H9 (cell line): ENCODE data around the gene GRIK3. TPM values are rescaled to one million over a fixed set of nuclear protein-coding genes. Genes with fewer than 3 reads are reported as not detected.

Source experiments
- DNase-seq: peaks from one replicate; pipeline ENCODE4 v3.0.0-alpha.2; 2017
- H2AFZ ChIP-seq: one replicate; pipeline ENCODE4 v1.6.1; 2013; ENCODE audit warnings: mild to moderate bottlenecking, low read length, control low read depth, moderate library complexity
- H2AK5ac ChIP-seq: 2 replicates; pipeline ENCODE4 v1.6.1; 2013; ENCODE audit warnings: low read length, control low read depth, mixed read lengths; ENCODE audit not compliant: insufficient read length
- H2BK120ac ChIP-seq: one replicate; pipeline ENCODE4 v1.6.1; 2013; ENCODE audit warnings: low read depth, mild to moderate bottlenecking, low read length, control low read depth, inconsistent platforms; ENCODE audit not compliant: poor library complexity, severe bottlenecking
- H2BK12ac ChIP-seq: 2 replicates; pipeline ENCODE4 v1.6.1; 2013; ENCODE audit warnings: low read length, control low read depth, mixed read lengths, low read depth; ENCODE audit not compliant: insufficient read length
- H2BK15ac ChIP-seq: 2 replicates; pipeline ENCODE4 v1.6.1; 2013; ENCODE audit warnings: low read depth, low read length, control low read depth
- H2BK20ac ChIP-seq: one replicate; pipeline ENCODE4 v1.6.1; 2013; ENCODE audit warnings: low read depth, mild to moderate bottlenecking, low read length, control low read depth, inconsistent platforms; ENCODE audit not compliant: poor library complexity, severe bottlenecking
- H2BK5ac ChIP-seq: 2 replicates; pipeline ENCODE4 v1.6.1; 2013; ENCODE audit warnings: low read length, control low read depth, mixed read lengths; ENCODE audit not compliant: insufficient read length
- H3K14ac ChIP-seq: 2 replicates; pipeline ENCODE4 v1.6.1; 2013; ENCODE audit warnings: low read length, control low read depth; ENCODE audit not compliant: insufficient read depth
- H3K18ac ChIP-seq: 2 replicates; pipeline ENCODE4 v1.6.1; 2013; ENCODE audit warnings: low read depth, mild to moderate bottlenecking, mixed read lengths, low read length, control low read depth; ENCODE audit not compliant: insufficient read length
- H3K23ac ChIP-seq: 2 replicates; pipeline ENCODE4 v1.6.1; 2013; ENCODE audit warnings: low read length, control low read depth, mixed read lengths, low read depth; ENCODE audit not compliant: insufficient read length
- H3K23me2 ChIP-seq: 2 replicates; pipeline ENCODE4 v1.6.1; 2013; ENCODE audit warnings: low read depth, mild to moderate bottlenecking, mixed read lengths, low read length, control low read depth; ENCODE audit not compliant: insufficient read length, poor library complexity, severe bottlenecking
- H3K27ac ChIP-seq: 2 replicates; pipeline ENCODE4 v1.5.1; 2013; ENCODE audit warnings: low read length, control low read depth, mixed read lengths, low read depth; ENCODE audit not compliant: insufficient read length
- H3K27me3 ChIP-seq: 2 replicates; pipeline ENCODE4 v1.6.1; 2013; ENCODE audit warnings: low read length, control low read depth, inconsistent platforms; ENCODE audit not compliant: insufficient read depth
- H3K4ac ChIP-seq: 2 replicates; pipeline ENCODE4 v1.6.1; 2013; ENCODE audit warnings: low read depth, mild to moderate bottlenecking, control low read depth, inconsistent platforms, low read length, moderate library complexity
- H3K4me1 ChIP-seq: 2 replicates; pipeline ENCODE4 v1.6.1; 2013; ENCODE audit warnings: low read length, control low read depth, inconsistent platforms; ENCODE audit not compliant: insufficient read depth
- H3K4me2 ChIP-seq: 2 replicates; pipeline ENCODE4 v1.6.1; 2013; ENCODE audit warnings: low read length, control low read depth, mixed read lengths; ENCODE audit not compliant: insufficient read length, insufficient read depth
- H3K56ac ChIP-seq: 2 replicates; pipeline ENCODE4 v1.6.1; 2013; ENCODE audit warnings: low read depth, mild to moderate bottlenecking, mixed read lengths, low read length, control low read depth; ENCODE audit not compliant: insufficient read length
- H3K79me1 ChIP-seq: 2 replicates; pipeline ENCODE4 v1.6.1; 2013; ENCODE audit warnings: low read depth, mild to moderate bottlenecking, moderate library complexity, low read length, control low read depth, inconsistent platforms; ENCODE audit not compliant: insufficient read depth, poor library complexity, severe bottlenecking
- H3K79me2 ChIP-seq: 2 replicates; pipeline ENCODE4 v1.6.1; 2013; ENCODE audit warnings: low read length, control low read depth, inconsistent platforms; ENCODE audit not compliant: insufficient read depth
- H3K9ac ChIP-seq: 2 replicates; pipeline ENCODE4 v1.6.1; 2013; ENCODE audit warnings: low read length, control low read depth, mixed read lengths; ENCODE audit not compliant: insufficient read length; ENCODE audit errors: extremely low read depth
- H3K9me3 ChIP-seq: one replicate; pipeline ENCODE4 v1.6.1; 2013; ENCODE audit warnings: low read depth, low read length, inconsistent platforms; ENCODE audit not compliant: control insufficient read depth
- H3T11ph ChIP-seq: one replicate; pipeline ENCODE4 v1.6.1; 2013; ENCODE audit warnings: mild to moderate bottlenecking, low read length, control low read depth, inconsistent platforms
- H4K20me1 ChIP-seq: one replicate; pipeline ENCODE4 v1.6.1; 2013; ENCODE audit not compliant: control insufficient read depth, insufficient read length, insufficient read depth
- H4K5ac ChIP-seq: 2 replicates; pipeline ENCODE4 v1.6.1; 2013; ENCODE audit warnings: low read depth, mild to moderate bottlenecking, mixed read lengths, low read length, control low read depth; ENCODE audit not compliant: insufficient read length
- H4K8ac ChIP-seq: replicated peaks from 2 replicates; pipeline ENCODE4 v1.6.1; 2013; ENCODE audit warnings: low read length, control low read depth, mixed read lengths, low read depth; ENCODE audit not compliant: insufficient read length
- H4K91ac ChIP-seq: 2 replicates; pipeline ENCODE4 v1.6.1; 2013; ENCODE audit warnings: low read depth, mild to moderate bottlenecking, moderate library complexity, mixed read lengths, low read length, control low read depth; ENCODE audit not compliant: insufficient read length
- H3K27ac Mint-ChIP-seq, 3 experiments: 2 replicates in 2 of 3; 3 replicates in 1 of 3; pipeline ENCODE4 v1.8.0; 2020 to 2021; ENCODE audit warnings: mixed read lengths in 3 of 3, mild to moderate bottlenecking in 1 of 3, moderate library complexity in 1 of 3
- H3K27me3 Mint-ChIP-seq: 2 replicates; pipeline ENCODE4 v1.8.0; 2021; ENCODE audit warnings: low read depth, mild to moderate bottlenecking, moderate library complexity, mixed read lengths
- H3K36me3 Mint-ChIP-seq, 3 experiments: 2 replicates in 2 of 3; 3 replicates in 1 of 3; pipeline ENCODE4 v1.8.0; 2020 to 2021; ENCODE audit warnings: low read depth in 3 of 3, mixed read lengths in 3 of 3; ENCODE audit not compliant: insufficient read depth in 1 of 3
- H3K4me1 Mint-ChIP-seq, 2 experiments: 2 replicates each; pipeline ENCODE4 v1.8.0; 2020; ENCODE audit warnings: mixed read lengths in 2 of 2
- H3K4me3 Mint-ChIP-seq, 2 experiments: 2 replicates in 1 of 2; 3 replicates in 1 of 2; pipeline ENCODE4 v1.8.0; 2020 to 2021; ENCODE audit warnings: mild to moderate bottlenecking in 2 of 2, mixed read lengths in 2 of 2, moderate library complexity in 1 of 2
- H3K9me3 Mint-ChIP-seq, 2 experiments: 2 replicates in 1 of 2; 3 replicates in 1 of 2; pipeline ENCODE4 v1.8.0; 2020; ENCODE audit warnings: mild to moderate bottlenecking in 2 of 2, mixed read lengths in 2 of 2, moderate library complexity in 1 of 2
- CTCF ChIP-seq: fragments of 200-600 bp; sonication (generic); conservative IDR thresholded peaks from 3 replicates; pipeline ENCODE4 v1.8.0; 2021; ENCODE audit warnings: antibody characterized with exemption, mild to moderate bottlenecking
- WGBS: extraction: QIAGEN DNeasy Blood & Tissue Kit; methylation state at CpG from one replicate; pipeline ENCODE4 v1.1.7; 2013; ENCODE audit warnings: missing lambda C conversion rate, low lambda C conversion rate, mixed read lengths; ENCODE audit not compliant: insufficient read length; ENCODE audit errors: extremely low coverage; 5-methylcytosine and 5-hydroxymethylcytosine counted together
- total RNA-seq: library from RNA; stranded (reverse); gene quantifications from 2 replicates; pipeline ENCODE4 v1.2.1, GENCODE V29; 2021

Gene GRIK3
- total RNA-seq, 1 experiment from 2014 or later = 1.7 TPM

GRCh38 chr1:36977731-36978406, 56.4 kb downstream of the GRIK3 start:
- Histone ChIP-seq H3K9ac (no peak overlapping the region), H3K18ac (no peak overlapping the region)
- no peak overlapping the region for H3K27ac Mint-ChIP-seq

More at GRCh38 chr1:36977731-36978406, 56.4 kb downstream of the GRIK3 start:
- Histone ChIP-seq H4K8ac (no peak overlapping the region), H2BK5ac (no peak overlapping the region), H2BK12ac (no peak overlapping the region), H3K14ac (no peak overlapping the region), H3K79me2 (no peaks in the 10 kb centered on the region), H3K79me1 (no peaks in the 10 kb centered on the region), H3K27ac (no peak overlapping the region), H3K23me2 (no peaks in the 10 kb centered on the region), H3K56ac (no peak overlapping the region), H4K91ac (no peak overlapping the region), H3K9me3 (no peaks in the 10 kb centered on the region), H3T11ph (no peak overlapping the region), H3K27me3 (no peaks in the 10 kb centered on the region), H2BK20ac (no peak overlapping the region), H3K23ac (no peak overlapping the region), H3K4ac (no peak overlapping the region), H3K4me1 (no peaks in the 10 kb centered on the region), H4K20me1 (no peaks in the 10 kb centered on the region), H2BK120ac (no peak overlapping the region), H2BK15ac (no peak overlapping the region), H4K5ac (no peak overlapping the region), H2AK5ac (no peak overlapping the region), H3K4me2 (no peak overlapping the region), H2AFZ (no peak overlapping the region)
- H3K4me1 Mint-ChIP-seq = peaks cover 5 to 16% of the 10 kb centered on the region in 2 experiments
- no peak for DNase-seq
- peaks cover 15% of the 10 kb centered on the region for H3K27me3 Mint-ChIP-seq
- WGBS = no CpG with 5 or more reads among the region's 9 CpGs
- TF ChIP-seq CTCF = no peak
- 0 out of 7 replicates have a peak, but pooled peaks cover 0 to 2% (median 0%) of the 10 kb centered on the region in 3 experiments for H3K36me3 Mint-ChIP-seq
- H3K4me3 Mint-ChIP-seq = no peak overlapping the region
- H3K9me3 Mint-ChIP-seq = peaks cover 3% of the 10 kb centered on the region in 2 experiments; a peak in 1 of 5 replicates
